MM.1S (cell line): ENCODE data around the gene IGHMBP2.

Source experiments
- EZH2 ChIP-seq: fragments of 300-600 bp; sonication (generic); optimal IDR thresholded peaks from 2 replicates; pipeline ENCODE3; 2017; ENCODE audit warnings: low read depth, mild to moderate bottlenecking, antibody characterized with exemption, low read length, mixed read lengths
- EZH2phosphoT487 ChIP-seq: fragments of 300-600 bp; sonication (generic); IDR thresholded peaks from 2 replicates; pipeline ENCODE4 v1.6.1; 2018; ENCODE audit warnings: antibody characterized with exemption, low read length
- TF ChIP-seq, protein P1 (sequence below): fragments of 300-600 bp; sonication (generic); IDR thresholded peaks from 2 replicates; pipeline ENCODE4 v1.5.1; 2016; ENCODE audit warnings: antibody characterized with exemption, low read length, mixed read lengths

DNA sequence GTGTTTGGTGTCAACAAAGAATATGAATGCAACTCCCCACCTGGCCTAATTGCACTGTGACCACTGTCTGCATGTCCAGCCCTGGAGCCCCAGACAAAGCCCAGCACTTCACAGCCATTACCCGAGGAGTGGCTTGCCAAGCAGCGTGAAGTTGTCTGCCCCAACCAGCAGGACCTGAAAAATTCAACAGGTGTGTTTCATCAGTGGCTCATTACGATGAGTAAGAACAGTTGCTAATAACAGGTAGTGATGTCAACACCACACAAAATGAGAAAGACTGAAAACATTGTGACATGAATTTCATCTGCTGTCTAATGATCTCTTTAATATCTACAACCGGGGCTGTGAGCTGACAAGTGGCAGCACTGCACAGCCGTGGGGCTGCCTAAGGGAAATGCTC, 10.4 kb upstream of the IGHMBP2 start:
- TF ChIP-seq EZH2phosphoT487, result no peak
- TF ChIP-seq, protein P1, sequence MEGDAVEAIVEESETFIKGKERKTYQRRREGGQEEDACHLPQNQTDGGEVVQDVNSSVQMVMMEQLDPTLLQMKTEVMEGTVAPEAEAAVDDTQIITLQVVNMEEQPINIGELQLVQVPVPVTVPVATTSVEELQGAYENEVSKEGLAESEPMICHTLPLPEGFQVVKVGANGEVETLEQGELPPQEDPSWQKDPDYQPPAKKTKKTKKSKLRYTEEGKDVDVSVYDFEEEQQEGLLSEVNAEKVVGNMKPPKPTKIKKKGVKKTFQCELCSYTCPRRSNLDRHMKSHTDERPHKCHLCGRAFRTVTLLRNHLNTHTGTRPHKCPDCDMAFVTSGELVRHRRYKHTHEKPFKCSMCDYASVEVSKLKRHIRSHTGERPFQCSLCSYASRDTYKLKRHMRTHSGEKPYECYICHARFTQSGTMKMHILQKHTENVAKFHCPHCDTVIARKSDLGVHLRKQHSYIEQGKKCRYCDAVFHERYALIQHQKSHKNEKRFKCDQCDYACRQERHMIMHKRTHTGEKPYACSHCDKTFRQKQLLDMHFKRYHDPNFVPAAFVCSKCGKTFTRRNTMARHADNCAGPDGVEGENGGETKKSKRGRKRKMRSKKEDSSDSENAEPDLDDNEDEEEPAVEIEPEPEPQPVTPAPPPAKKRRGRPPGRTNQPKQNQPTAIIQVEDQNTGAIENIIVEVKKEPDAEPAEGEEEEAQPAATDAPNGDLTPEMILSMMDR, result no peak
- TF ChIP-seq EZH2, result no peak
